ENCODE measurements around the gene MEIOC.
"Not testable (repeated sequence)": the region's sequence is repeated elsewhere in the genome, so short reads cannot be mapped to it uniquely, and the experiment has no call there.

MEIOC gene

DNA sequence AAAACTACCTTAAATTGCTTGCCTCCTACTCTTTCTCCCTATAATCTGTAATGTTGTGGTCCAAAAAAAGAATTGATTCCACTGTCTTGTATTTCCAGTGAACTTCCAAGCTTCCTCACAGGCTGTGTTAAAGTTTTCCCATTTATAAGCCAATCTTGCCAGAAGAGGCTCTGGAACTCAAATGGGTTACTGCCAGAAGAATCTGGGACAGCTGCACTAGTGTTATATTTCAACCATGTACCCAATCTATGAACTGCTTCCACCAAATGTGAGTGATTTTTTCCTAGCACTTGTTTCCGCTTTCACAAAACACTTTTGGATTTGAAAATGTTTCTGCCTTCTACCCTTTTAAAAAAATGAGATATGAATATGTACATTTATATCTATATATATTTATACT, 31.5 kb downstream of the MEIOC start:
- no peaks in the 10 kb centered on the region for H3K9me3 ChIP-seq (replicated peaks; ENCODE audit: low read length)
- H3K4me3 ChIP-seq (ENCODE audit: low read length): no peak overlapping the region
- no peaks in the 10 kb centered on the region for H3K27me3 ChIP-seq (ENCODE audit: control insufficient read depth, insufficient read depth, low read length)
- H3K9ac ChIP-seq (ENCODE audit: low read depth, low read length): no peak overlapping the region
- peaks cover 8% of the 10 kb centered on the region for H3K4me1 ChIP-seq (ENCODE audit: control insufficient read depth, insufficient read depth, low read length)
- no peak overlapping the region for H3K4me2 ChIP-seq (ENCODE audit: low read length)
- peaks cover 4% of the 10 kb centered on the region for H3K36me3 ChIP-seq (ENCODE audit: insufficient read depth, low read length)

DNA sequence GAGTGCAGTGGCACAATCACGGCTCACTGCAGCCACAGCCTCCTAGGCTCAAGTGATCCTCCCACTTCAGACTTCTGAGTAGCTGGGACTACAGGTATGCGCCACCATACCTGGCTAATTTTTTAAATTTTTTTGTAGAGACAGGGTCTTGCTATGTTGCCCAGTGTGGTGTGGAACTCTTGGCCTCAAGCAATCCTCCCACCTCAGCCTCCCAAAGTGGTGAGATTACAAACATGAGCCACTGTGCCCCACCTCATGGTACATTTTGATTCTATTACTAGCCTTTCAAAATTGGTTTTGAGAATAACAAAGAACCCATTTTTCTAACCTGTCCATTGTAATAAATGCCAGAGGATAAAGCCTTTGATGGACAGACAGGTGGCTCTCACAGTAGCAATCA, 31.9 kb downstream of the MEIOC start:
- Histone ChIP-seq H3K4me3 (ENCODE audit: low read length) (peak overlapping the region; percentile 98), H3K36me3 (ENCODE audit: insufficient read depth, low read length) (peaks cover 4% of the 10 kb centered on the region), H3K27me3 (ENCODE audit: control insufficient read depth, insufficient read depth, low read length) (no peaks in the 10 kb centered on the region), H3K4me1 (ENCODE audit: control insufficient read depth, insufficient read depth, low read length) (peaks cover 8% of the 10 kb centered on the region), H3K9me3 (replicated peaks; ENCODE audit: low read length) (no peaks in the 10 kb centered on the region), H3K9ac (ENCODE audit: low read depth, low read length) (no peak overlapping the region), H3K4me2 (ENCODE audit: low read length) (peak overlapping the region; percentile 94)

DNA sequence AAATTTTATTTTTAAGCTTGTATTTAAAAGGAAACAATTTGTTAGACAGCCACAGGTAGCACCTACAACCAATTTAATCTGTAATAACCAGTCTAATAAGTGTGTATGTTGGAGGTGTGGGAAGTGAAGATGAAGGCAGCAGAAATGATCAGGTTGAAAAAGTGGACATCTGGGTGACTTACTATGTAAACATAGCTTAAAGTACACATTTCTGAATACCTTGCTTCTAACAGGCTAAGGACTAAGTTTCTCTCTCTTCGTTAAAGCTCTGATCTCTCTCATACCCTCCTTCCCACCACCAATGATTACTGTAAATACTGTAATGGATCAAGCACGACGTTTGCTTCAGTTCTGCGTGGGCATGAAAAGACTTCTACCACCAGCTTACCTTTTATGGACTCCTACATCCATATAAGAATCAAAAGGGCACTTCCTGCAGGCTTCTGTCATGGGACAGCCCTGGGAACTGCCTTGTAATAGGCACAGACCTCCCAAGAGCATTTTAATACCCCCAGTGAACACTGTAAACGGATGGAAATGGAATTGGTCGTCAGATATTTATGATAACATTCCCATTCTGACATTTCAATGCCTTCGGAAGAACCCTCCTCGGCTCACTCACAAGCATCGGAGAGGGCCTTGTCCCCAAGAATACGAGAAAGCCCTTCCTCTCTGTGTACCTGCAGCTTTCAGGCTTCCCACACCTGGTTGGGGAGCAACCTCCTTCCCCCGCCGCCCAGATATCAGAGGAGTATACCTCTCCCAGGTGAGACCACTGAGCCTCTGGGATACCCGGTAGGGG, 32.6 kb downstream of the MEIOC start:
- Histone ChIP-seq H3K9me3 (replicated peaks; ENCODE audit: low read length) (no peaks in the 10 kb centered on the region), H3K36me3 (ENCODE audit: insufficient read depth, low read length) (peaks cover under 1% of the 10 kb centered on the region), H3K4me1 (ENCODE audit: control insufficient read depth, insufficient read depth, low read length) (peaks cover 8% of the 10 kb centered on the region), H3K27me3 (ENCODE audit: control insufficient read depth, insufficient read depth, low read length) (no peaks in the 10 kb centered on the region), H3K4me3 (ENCODE audit: low read length) (peak overlapping the region; percentile 98), H3K9ac (ENCODE audit: low read depth, low read length) (peak overlapping the region; percentile 94), H3K4me2 (ENCODE audit: low read length) (peak overlapping the region; percentile 94)

DNA sequence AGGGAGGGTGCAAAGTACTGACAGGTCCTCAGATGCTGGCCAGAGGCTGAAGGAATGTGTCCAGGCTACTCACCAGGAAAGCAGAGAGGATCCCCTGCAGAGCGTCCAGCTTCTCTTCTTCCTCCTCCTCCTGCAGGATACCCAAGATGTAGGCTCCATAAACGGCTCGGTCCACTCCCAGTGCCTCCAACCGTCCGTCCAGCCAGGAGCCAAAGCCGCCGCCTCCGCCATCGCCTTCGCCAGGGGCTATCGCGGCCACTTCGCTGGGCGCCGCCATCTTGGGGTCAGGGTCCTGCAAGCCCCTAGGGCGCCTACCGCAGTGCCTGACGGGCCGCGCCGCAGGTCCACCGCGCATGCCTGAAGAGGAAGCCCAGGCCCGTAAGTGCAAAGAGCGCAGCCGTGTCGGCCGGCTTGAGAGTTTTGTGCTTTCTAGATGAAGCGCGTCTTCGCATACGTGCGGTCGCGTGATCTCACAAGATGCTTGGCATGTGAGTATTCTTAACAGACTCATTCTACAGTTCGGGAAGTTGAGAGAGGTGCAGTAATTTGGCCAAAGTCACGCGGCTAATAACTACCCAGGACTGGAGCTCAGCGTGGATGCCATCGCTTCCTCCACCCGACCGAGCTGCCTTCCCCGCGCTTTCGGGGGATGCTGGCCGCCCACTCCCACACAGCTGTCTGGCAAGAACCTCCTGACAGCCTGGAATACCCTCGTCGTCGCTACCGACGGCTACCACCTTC, 33.4 kb downstream of the MEIOC start, which contains the start of gene CCDC43:
Gene CCDC43, minus strand, starts transcription at position 300 of the 741 bp plus-strand sequence. Its CDS starts 23 bp downstream, at position 277.
- no peaks in the 10 kb centered on the region for H3K9me3 ChIP-seq (replicated peaks; ENCODE audit: low read length)
- peak within 1 kb of the TSS; percentile 94 for H3K9ac ChIP-seq (ENCODE audit: low read depth, low read length)
- peaks cover 8% of the 10 kb centered on the region for H3K4me1 ChIP-seq (ENCODE audit: control insufficient read depth, insufficient read depth, low read length)
- no peaks in the 10 kb centered on the region for H3K27me3 ChIP-seq (ENCODE audit: control insufficient read depth, insufficient read depth, low read length)
- H3K4me3 ChIP-seq (ENCODE audit: low read length): peak within 1 kb of the TSS; percentile 98
- H3K36me3 ChIP-seq (ENCODE audit: insufficient read depth, low read length): no peaks in the 10 kb centered on the region
- peak within 1 kb of the TSS; percentile 94 for H3K4me2 ChIP-seq (ENCODE audit: low read length)

DNA sequence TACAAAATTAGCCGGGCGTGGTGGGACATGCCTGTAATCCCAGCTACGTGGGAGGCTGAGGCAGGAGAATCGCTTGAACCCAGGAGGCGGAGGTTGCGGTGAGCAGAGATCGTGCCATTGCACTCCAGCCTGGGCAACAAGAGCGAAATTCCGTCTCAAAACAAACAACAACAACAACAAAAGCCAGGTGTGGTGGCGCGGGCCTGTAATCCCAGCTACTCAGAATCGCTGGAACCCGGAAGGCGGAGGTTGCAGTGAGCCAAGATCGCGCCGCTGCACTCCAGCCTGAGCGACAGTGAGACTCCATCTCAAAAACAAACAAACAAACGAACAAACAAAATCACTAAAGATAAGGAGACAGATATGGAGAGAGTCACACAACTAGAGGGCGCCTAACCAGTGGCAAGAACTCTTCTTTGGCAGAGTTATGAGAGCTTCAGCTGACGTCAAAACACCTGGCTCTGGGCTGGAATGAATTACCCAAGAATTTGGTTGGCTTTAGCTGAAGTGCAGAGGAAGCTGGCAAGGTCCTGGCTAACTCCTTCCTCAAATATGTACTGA, 34.6 kb downstream of the MEIOC start:
- not testable (repeated sequence) for H3K4me3 ChIP-seq (ENCODE audit: low read length); H3K4me1 ChIP-seq (ENCODE audit: control insufficient read depth, insufficient read depth, low read length); H3K9me3 ChIP-seq (replicated peaks; ENCODE audit: low read length); H3K9ac ChIP-seq (ENCODE audit: low read depth, low read length); H3K4me2 ChIP-seq (ENCODE audit: low read length); H3K36me3 ChIP-seq (ENCODE audit: insufficient read depth, low read length); H3K27me3 ChIP-seq (ENCODE audit: control insufficient read depth, insufficient read depth, low read length)

DNA sequence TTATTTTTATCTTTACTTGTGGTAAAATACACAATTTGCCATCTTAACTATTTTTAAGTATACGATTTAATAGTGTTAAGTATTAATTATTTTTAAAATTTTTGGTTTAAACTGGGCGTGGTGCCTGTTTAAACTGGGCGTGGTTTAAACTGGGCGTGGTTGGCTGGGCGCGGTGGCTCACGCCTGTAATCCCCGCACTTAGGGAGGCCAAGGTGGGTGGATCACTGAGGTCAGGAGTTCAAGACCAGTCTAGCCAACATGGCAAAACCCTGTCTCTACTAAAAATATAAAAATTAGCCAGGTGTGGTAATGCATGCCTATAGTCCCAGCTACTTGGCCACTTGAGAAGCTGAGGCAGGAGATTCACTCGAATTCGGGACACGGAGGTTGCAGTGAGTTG, 37.3 kb downstream of the MEIOC start:
- H3K4me1 ChIP-seq (ENCODE audit: control insufficient read depth, insufficient read depth, low read length): peaks cover 4% of the 10 kb centered on the region
- H3K36me3 ChIP-seq (ENCODE audit: insufficient read depth, low read length): no peaks in the 10 kb centered on the region
- no peak overlapping the region for H3K9ac ChIP-seq (ENCODE audit: low read depth, low read length)
- H3K4me3 ChIP-seq (ENCODE audit: low read length): no peak overlapping the region
- H3K4me2 ChIP-seq (ENCODE audit: low read length): no peak overlapping the region
- H3K27me3 ChIP-seq (ENCODE audit: control insufficient read depth, insufficient read depth, low read length): no peaks in the 10 kb centered on the region
- no peaks in the 10 kb centered on the region for H3K9me3 ChIP-seq (replicated peaks; ENCODE audit: low read length)

DNA sequence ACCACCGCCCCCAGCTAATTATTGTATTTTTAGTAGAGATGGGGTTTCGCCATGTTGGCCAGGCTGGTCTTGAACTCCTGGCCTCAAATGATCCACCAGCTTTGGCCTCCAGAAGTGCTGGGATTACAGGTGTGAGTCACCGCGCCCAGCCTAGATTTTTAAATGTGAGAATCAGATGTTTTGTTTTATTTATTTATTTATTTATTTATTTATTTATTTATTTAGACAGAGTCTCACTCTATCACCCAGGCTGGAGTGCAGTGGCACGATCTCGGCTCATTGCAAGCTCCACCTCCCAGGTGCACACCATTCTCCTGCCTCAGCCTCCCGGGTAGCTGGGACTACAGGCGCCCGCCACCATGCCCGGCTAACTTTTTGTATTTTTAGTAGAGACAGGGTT, 44.0 kb downstream of the MEIOC start:
- H3K36me3 ChIP-seq (ENCODE audit: insufficient read depth, low read length); H3K9ac ChIP-seq (ENCODE audit: low read depth, low read length); H3K4me3 ChIP-seq (ENCODE audit: low read length); H3K27me3 ChIP-seq (ENCODE audit: control insufficient read depth, insufficient read depth, low read length); H3K9me3 ChIP-seq (replicated peaks; ENCODE audit: low read length); H3K4me2 ChIP-seq (ENCODE audit: low read length); H3K4me1 ChIP-seq (ENCODE audit: control insufficient read depth, insufficient read depth, low read length): not testable (repeated sequence)

DNA sequence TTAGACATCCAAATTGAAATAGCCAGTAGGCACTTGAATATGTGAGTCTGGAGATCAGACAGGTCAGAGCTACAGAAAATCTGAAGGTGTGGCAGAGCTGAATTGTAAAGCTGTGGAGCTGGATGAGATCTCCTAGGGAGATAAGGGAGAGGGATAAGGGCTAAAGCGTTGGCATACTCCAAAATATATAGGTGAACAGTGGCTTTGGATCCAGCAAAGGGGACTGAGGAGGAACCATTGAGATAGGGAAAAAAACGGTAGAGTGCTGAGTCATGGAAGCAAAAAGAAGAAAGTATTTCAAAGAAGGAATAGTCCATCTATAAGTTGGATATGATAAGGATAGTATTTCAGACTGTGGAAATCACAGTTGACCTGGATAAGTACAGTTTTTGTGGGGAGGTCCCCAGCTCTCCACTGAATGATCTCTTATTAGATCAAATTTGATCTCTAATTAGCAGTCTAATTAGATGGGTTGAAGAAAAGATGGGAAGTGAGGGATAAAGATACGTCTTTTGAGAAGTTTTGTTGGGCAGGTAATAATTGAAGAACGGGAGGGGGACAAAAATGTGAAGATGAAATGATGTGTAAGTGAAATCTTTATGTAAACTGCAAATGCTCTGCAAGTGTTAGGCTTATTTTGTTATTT, 51.6 kb downstream of the MEIOC start:
- peak overlapping the region; percentile 89 for H3K4me3 ChIP-seq (ENCODE audit: low read length)
- no peaks in the 10 kb centered on the region for H3K27me3 ChIP-seq (ENCODE audit: control insufficient read depth, insufficient read depth, low read length)
- peaks cover 18% of the 10 kb centered on the region for H3K4me1 ChIP-seq (ENCODE audit: control insufficient read depth, insufficient read depth, low read length)
- no peaks in the 10 kb centered on the region for H3K36me3 ChIP-seq (ENCODE audit: insufficient read depth, low read length)
- H3K4me2 ChIP-seq (ENCODE audit: low read length): peak overlapping the region; percentile 81
- no peaks in the 10 kb centered on the region for H3K9me3 ChIP-seq (replicated peaks; ENCODE audit: low read length)
- H3K9ac ChIP-seq (ENCODE audit: low read depth, low read length): peak overlapping the region; percentile 85

DNA sequence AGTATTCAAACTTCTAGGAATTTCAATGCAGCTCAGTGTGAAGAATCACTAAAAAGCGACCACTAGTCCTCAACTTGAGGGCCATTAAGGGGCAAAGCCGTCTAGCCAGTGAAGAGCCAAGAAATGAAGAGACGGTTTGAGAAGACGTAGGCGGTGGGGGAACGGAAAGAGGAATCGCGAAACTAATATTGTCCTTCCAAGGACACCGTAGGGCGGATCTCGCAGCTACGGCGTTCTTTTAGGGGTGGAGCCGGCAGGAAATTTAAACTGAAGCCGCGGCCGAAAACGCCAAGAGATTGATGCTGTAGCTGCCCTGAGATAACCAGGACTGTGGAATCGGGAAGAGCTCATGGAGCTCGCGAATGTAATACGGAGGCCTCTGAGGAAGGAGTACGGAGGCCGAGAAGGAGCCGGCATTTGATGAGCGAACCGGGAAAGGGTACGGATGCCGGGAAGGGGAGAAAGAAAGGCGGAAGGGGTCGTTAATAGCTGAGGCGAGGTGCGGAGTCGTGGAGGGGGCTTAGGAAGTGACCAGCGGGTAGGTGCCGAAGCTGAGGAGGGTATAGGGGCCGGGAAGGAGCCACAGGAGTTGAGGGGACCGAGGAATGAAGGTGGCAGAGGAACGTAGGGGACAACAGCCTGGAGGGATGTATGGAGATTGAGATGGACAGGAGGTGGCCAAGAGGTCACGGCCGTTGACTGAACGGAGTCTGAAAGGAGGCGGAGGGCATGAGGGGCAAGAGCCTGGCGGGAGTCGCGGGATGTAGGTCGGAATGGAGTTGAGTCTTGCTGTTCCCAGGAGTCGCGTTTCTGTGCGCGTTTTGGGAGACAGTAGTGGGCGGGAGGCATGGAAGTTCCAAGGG, 52.4 kb downstream of the MEIOC start, which contains the start of gene DBF4B:
Gene DBF4B, plus strand, starts transcription at position 265 of the 863 bp plus-strand sequence. Its CDS starts 156 bp downstream, at position 421.
- H3K9ac ChIP-seq (ENCODE audit: low read depth, low read length): peak within 1 kb of the TSS; percentile 85
- H3K4me2 ChIP-seq (ENCODE audit: low read length): peak within 1 kb of the TSS; percentile 81

DNA sequence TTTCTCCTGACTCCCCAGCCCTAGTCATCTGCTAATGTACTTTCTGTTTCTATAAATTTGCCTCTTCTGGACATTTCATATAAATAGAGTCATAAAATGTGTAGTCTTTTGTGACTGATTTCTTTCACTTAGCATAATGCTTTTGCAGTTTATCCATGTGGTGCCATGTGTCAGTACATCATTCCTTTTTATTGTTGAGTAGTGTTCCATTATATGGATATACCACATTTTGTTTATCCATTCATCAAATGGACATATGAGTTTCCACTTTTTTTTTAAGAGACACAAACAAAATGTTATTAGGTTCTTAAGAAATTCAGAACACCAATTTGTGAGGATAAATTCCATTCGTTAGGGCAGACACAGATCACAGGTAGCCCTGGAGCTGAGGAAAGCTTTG, 63.2 kb downstream of the MEIOC start:
- H3K27me3 ChIP-seq (ENCODE audit: control insufficient read depth, insufficient read depth, low read length): no peaks in the 10 kb centered on the region
- no peak overlapping the region for H3K4me3 ChIP-seq (ENCODE audit: low read length)
- H3K9me3 ChIP-seq (replicated peaks; ENCODE audit: low read length): no peaks in the 10 kb centered on the region
- no peak overlapping the region for H3K4me2 ChIP-seq (ENCODE audit: low read length)
- no peak overlapping the region for H3K9ac ChIP-seq (ENCODE audit: low read depth, low read length)
- H3K4me1 ChIP-seq (ENCODE audit: control insufficient read depth, insufficient read depth, low read length): no peaks in the 10 kb centered on the region
- H3K36me3 ChIP-seq (ENCODE audit: insufficient read depth, low read length): peaks cover 3% of the 10 kb centered on the region

More for the DNA sequence above, 52.4 kb downstream of the MEIOC start, which contains the start of gene DBF4B:
- Histone ChIP-seq H3K36me3 (ENCODE audit: insufficient read depth, low read length) (peaks cover 3% of the 10 kb centered on the region), H3K4me3 (ENCODE audit: low read length) (peak within 1 kb of the TSS; percentile 89), H3K27me3 (ENCODE audit: control insufficient read depth, insufficient read depth, low read length) (no peaks in the 10 kb centered on the region), H3K9me3 (replicated peaks; ENCODE audit: low read length) (no peaks in the 10 kb centered on the region), H3K4me1 (ENCODE audit: control insufficient read depth, insufficient read depth, low read length) (peaks cover 18% of the 10 kb centered on the region)

Measured in skeletal muscle satellite cell (primary cell).